Measurements from ENCODE around the gene KANTR. TPM values are rescaled to one million over a fixed set of nuclear protein-coding genes. Genes with fewer than 3 reads are reported as not detected.

KANTR gene
- total and polyA plus RNA-seq, 2 donors (not counting 3 experiments of a cell fraction or from before 2014, with no cell fraction given): 3.1 to 9.8 TPM

GRCh38 chrX:53095796-53096195 is 1.9 kb downstream of the KANTR start:
- Histone ChIP-seq H3K9ac (replicated peaks; ENCODE audit: extremely low read depth, insufficient read depth, low read length) (no peak overlapping the region), H3K4me3 (replicated peaks in 1 of 3; ENCODE audit: insufficient read depth in 1 of 3, low read depth in 1 of 3, low read length in 3 of 3) (no peak overlapping the region), H3K36me3 (ENCODE audit: control insufficient read depth in 2 of 2, extremely low read depth in 1 of 2, insufficient read depth in 2 of 2, low read length in 2 of 2) (no peaks in the 10 kb centered on the region), H3K4me1 (ENCODE audit: control insufficient read depth, extremely low read depth, insufficient read depth, low read length) (peaks cover 12% of the 10 kb centered on the region), H3K9me3 (replicated peaks; ENCODE audit: control insufficient read depth, insufficient read depth, low read length) (no peaks in the 10 kb centered on the region), H4K20me1 (replicated peaks; ENCODE audit: control insufficient read depth, extremely low read depth, insufficient read depth, low read length) (no peaks in the 10 kb centered on the region), H3K9me1 (replicated peaks; ENCODE audit: control insufficient read depth, extremely low read depth, insufficient read depth, low read length) (no peaks in the 10 kb centered on the region), H3K27ac (ENCODE audit: insufficient read depth, low read depth, low read length) (no peak overlapping the region), H2AFZ (ENCODE audit: low read depth, low read length) (no peak overlapping the region), H3K27me3 (ENCODE audit: control insufficient read depth in 2 of 2, insufficient read depth in 2 of 2, low read length in 2 of 2) (no peaks in the 10 kb centered on the region), H3K79me2 (ENCODE audit: control insufficient read depth, insufficient read depth, low read length) (no peaks in the 10 kb centered on the region), H3K4me2 (ENCODE audit: insufficient read depth, low read length) (no peak overlapping the region)
- ChIA-PET POLR2A (no interaction called here), CTCF (no interaction called here)
- no TSS peak for BruUV-seq (replicated peaks)
- dilution Hi-C loops (cut with MboI; ENCODE audit: extremely low pct_ligation_motif_present, low sequenced_read_pairs) (no loop called here), intact Hi-C loops (cut with micrococcal nuclease) (loop anchor here (10.0 kb wide), 1 partner anchor 329 kb away; the partner anchor contains the start of genes RIBC1 and SMC1A)
- FAIRE-seq (no peak), DNase-seq (ENCODE audit: low read depth, low spot score) (no peak)
- TF ChIP-seq FOS (IDR thresholded peaks at IDR 0.05; ENCODE audit: borderline replicate concordance, insufficient read depth, low read length) (no peak), CTCF (IDR thresholded peaks at IDR 0.05; ENCODE audit: extremely low read depth in 1 of 2, insufficient read depth in 1 of 2, low read depth in 1 of 2, low read length in 2 of 2) (no peak), EZH2 (IDR thresholded peaks at IDR 0.05; ENCODE audit: borderline replicate concordance, low read depth, low read length, severe bottlenecking) (no peak), MAX (IDR thresholded peaks at IDR 0.05; ENCODE audit: insufficient read depth, insufficient read length) (no peak), POLR2A (IDR thresholded peaks at IDR 0.05; ENCODE audit: low read depth, low read length) (no peak), POLR2AphosphoS5 (IDR thresholded peaks at IDR 0.05; ENCODE audit: insufficient read depth, low read depth, low read length) (no peak), MYC (IDR thresholded peaks at IDR 0.05; ENCODE audit: low read depth, low read length) (no peak), GATA2 (IDR thresholded peaks at IDR 0.05; ENCODE audit: insufficient read depth, insufficient read length, low read depth, low read length) (no peak), JUN (IDR thresholded peaks at IDR 0.05; ENCODE audit: borderline replicate concordance, insufficient read depth, insufficient read length, low read depth) (no peak)
